NCI-H146 (cell line): ENCODE measurements around the gene DYNC1LI2.
"Not testable (repeated sequence)": the region's sequence is repeated elsewhere in the genome, so short reads cannot be mapped to it uniquely, and the experiment has no call there.

Experiments
- DNase-seq: peaks from one replicate; lab custom pipeline; 2025; lab: John Stamatoyannopoulos, UW

DYNC1LI2 gene

GRCh38 chr16:66696669-66697630 is 54.5 kb downstream of the DYNC1LI2 start, which contains the start of gene CMTM4:
CMTM4 (minus strand) TSS chr16:66696743; CDS start chr16:66696525, 218 bp downstream.
- peak; percentile 77 for DNase-seq

- peak; percentile 71 for DNase-seq
Measured at GRCh38 chr16:66695935-66696668, 55.3 kb downstream of the DYNC1LI2 start.

DNA sequence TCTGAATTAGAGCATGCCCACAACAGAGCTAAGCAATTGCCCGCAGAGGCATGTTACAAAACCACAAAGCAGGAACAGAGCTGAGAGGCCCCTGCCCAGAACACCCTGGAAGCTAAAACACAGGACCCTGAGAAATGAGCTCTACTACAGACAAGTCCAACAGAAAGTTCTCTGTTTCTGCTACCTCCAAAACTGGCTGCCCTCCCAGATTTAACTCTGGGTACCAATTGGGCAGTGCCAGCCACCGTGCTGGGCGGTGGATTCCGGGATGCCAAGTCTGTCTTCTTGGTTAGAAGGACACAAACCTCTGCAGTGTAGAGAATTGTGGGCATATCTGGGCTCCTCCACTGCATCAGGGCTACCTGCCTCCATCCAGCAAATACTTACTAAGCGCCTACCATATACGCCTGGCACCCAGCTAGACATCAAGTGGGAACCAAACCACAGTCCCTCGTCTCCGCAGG is 55.9 kb downstream of the DYNC1LI2 start:
- DNase-seq = no peak

DNA sequence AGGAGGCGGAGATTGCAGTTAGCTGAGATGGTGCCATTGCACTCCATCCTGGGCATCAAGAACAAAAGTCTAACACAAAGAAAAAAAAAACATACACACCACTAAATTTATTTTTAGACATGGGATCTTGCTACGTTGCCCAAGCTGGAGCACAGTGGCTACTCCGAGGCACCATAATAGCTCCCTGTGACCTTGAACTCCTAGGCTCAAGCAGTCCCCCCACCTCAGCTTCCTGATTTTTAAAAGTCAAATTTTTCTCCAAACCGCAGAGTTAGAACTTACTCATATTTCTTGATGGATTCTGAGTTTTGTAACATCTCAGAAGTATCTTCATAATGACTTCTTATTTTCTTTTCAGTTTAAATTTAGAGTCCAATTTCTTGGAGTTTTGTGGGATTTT is 58.3 kb downstream of the DYNC1LI2 start:
- DNase-seq = no peak

GRCh38 chr16:66692341-66692740 is 59.1 kb downstream of the DYNC1LI2 start:
- no peak for DNase-seq

DNA sequence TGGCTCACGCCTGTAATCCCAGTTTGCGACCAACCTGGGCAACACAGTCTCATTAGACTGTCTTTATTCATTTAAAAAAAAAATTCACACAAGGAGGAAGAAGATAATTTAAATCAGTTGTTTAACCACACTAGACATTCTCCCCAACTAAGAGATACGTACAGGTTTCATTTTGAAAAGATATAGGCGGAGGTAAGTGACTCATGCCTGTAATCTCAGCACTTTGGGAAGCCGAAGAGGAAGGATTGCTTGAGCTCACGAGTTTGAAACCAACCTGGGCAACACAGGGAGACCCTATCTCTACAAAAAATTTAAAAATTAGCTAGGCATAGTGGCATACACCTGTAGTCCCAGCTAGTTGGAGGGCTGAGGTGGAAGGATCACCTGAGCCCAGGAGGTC is 60.2 kb downstream of the DYNC1LI2 start:
- no peak for DNase-seq

- DNase-seq = no peak
Measured at GRCh38 chr16:66690106-66690847, 61.1 kb downstream of the DYNC1LI2 start.

- no peak for DNase-seq
Measured at GRCh38 chr16:66689282-66689681, 62.1 kb downstream of the DYNC1LI2 start.

- no peak for DNase-seq
Measured at GRCh38 chr16:66687906-66688625, 63.3 kb downstream of the DYNC1LI2 start.

DNA sequence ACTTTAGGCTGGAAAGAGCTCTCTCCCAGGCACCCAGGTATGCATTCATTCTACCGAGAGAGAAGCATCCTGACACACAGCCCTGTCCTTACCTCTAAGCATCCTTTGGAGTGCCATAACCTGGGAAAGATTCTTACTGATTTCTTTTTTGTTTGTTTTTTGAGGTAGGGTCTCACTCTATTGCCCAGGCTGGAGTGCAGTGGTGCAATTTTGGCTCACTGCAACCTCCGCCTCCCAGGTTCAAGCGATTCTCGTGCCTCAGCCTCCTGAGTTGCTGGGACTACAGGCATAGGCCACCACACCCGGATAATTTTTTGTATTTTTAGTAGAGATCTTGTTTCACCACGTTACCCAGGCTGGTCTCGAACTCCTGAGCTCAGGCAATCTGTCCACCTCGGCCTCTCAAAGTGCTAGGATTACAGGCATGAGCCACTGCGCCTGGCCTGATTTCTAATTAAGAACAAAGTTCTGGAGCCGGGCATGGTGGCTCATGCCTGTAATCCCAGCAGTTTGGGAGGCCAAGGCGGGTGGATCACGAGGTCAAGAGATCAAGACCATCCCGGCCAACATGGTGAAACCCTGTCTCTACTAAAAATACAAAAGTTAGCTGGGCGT is 65.8 kb downstream of the DYNC1LI2 start:
- DNase-seq = not testable (repeated sequence)

DNA sequence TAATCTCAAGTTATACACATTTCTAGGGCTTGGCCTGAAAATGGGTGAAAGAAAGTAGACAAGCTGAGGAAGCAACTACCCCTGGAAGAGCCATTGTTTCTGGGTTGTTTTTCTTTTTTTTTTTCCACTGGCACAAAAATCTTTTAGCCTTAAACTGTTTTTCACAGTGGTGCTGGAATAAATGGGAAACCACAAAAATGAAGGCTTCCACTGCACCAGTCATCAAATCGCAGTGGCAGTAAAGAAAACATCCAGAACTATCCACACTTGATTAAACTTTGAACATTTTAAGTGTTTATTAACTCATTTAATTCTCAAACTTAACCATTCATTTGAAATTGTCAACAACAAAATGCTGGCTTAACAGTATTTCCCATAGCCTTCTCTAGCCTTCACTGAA is 69.1 kb downstream of the DYNC1LI2 start:
- no peak for DNase-seq

- no peak for DNase-seq
Measured at GRCh38 chr16:66681676-66682075, 69.7 kb downstream of the DYNC1LI2 start.

DNA sequence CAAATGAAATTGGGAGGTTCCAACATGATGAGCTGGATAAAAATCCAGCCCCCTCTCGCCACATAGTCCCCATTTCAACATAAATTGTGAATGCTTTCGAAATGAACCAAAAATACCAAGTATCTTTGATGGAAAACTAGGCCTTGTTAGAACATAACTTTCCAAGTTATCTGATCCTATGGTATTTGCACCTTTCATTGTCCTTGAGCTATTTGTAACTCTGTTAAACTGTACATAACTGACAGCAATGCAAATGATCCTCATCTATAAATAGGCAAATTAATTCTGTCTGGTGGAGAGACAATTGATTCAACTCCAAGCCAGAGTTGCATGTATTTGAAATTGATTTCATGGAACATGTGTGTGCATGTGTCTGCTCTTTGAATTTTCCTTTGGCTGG is 73.1 kb downstream of the DYNC1LI2 start:
- no peak for DNase-seq

- DNase-seq = no peak
Measured at GRCh38 chr16:66677836-66678235, 73.6 kb downstream of the DYNC1LI2 start.

DNA sequence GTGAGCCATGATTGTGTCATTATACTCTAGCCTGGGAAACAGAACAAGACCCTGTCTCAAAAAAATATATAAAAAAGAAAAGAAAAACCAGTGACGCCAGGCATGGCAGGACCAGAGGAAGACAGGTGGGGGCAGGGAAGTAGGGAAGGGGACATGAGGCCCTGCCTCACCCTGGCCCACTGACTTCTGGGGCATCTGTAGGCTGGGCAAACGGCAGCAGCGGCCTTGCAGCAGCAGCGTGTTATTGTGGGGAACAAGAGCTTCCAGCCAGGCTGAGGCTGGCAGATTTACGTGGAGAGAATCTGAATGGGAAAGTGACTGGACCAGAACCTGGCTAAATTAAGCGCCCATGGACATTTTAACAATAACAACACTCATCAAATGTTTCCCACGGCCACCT is 74.2 kb downstream of the DYNC1LI2 start:
- no peak for DNase-seq

DNA sequence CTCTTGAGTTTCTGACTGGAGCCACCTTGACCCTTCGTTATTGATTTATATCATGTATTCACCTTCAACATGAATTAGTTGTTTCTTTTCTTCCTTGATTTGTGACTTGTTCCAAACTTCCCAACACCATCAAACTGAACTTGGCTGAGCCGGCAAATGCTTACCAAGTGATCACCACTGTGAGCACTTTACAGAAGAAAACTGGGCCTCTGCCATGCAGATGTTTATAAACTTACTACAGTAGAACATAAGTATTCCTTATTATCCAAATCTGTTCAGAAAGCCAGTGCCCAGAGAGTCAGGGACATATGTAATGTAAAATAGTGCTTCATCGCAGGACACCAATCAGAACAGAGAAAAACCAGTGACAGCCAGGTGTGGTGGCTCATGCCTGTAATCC is 74.8 kb downstream of the DYNC1LI2 start:
- DNase-seq = no peak

DNA sequence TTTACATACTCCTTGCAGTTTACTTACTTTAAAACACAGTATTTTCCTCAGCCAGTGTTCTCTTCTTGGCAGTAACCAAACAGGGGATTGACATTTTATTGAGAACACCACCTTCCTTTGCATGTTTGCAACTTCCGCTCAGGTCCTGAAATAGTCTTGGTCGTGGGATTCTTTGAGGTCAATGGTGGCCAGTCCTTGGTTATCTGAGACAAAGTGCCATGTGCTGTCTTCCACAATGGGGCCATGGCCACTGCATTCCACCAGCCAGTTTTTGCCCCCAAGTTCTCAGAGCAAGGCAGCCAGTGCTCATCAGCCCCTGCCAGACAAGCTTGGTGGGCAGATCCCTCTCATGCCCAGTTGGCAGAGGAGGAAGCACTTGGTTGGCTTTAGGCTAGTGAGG is 77.7 kb downstream of the DYNC1LI2 start:
- DNase-seq = no peak
